ENCODE measurements around the gene PRSS2. TPM values are rescaled to one million over a fixed set of nuclear protein-coding genes. Genes with fewer than 3 reads are reported as not detected.

PRSS2 gene
- total and polyA plus RNA-seq, 7 experiments from 2014 or later = not detected

GRCh38 chr7:142796501-142797390 lies 26.0 kb downstream of the PRSS2 start:
- intact Hi-C loops (cut with micrococcal nuclease) = loop anchor here (5.0 kb wide), 2 partner anchors 179 to 404 kb away; no protein-coding TSS in a partner anchor
- H3K4me3 ChIP-seq (ENCODE audit: low read length) = peak overlapping the region; percentile 83
- H3K4me3 Mint-ChIP-seq = peak overlapping the region; percentile 95 to 100 (median 99)
- peak; percentile 2 for ATAC-seq
- H3K36me3 ChIP-seq (ENCODE audit: control insufficient read depth in 2 of 3, insufficient read depth in 3 of 3, low read length in 3 of 3) = peaks cover 4 to 40% (median 9%) of the 10 kb centered on the region in 3 experiments
- peak in 3 of 9 donors; percentile 25 to 45 (median 40) for DNase-seq
- no peaks in the 10 kb centered on the region for H3K9me3 ChIP-seq (ENCODE audit: control insufficient read depth in 2 of 3, low read length in 3 of 3)
- H3K27ac ChIP-seq (ENCODE audit: low read depth, low read length) = peak overlapping the region; percentile 98
- peaks cover 0 to 13% (median 0%) of the 10 kb centered on the region in 11 donors for H3K9me3 Mint-ChIP-seq
- H3K4me1 Mint-ChIP-seq = peaks cover 29 to 70% (median 66%) of the 10 kb centered on the region in 7 donors
- H3K27me3 Mint-ChIP-seq = peaks cover 0 to 2% (median 0%) of the 10 kb centered on the region in 5 donors
- H3K27ac Mint-ChIP-seq = peak overlapping the region; percentile 99 to 100 (median 100)
- peaks cover 42 to 44% of the 10 kb centered on the region in 2 donors for H3K4me1 ChIP-seq (ENCODE audit: control insufficient read depth in 2 of 2, insufficient read depth in 2 of 2, low read length in 2 of 2)
- H3K27me3 ChIP-seq (ENCODE audit: control insufficient read depth in 2 of 2, insufficient read depth in 2 of 2, low read length in 2 of 2) = no peaks in the 10 kb centered on the region
- POLR2A ChIA-PET = interaction anchor here (0.7 to 33.1 kb wide), 38 partner anchors 0 to 587 kb away, joined by 3 to 5102 read pairs (median 17); partner anchors contain the start of genes EPHB6 and GSTK1
- peaks cover 17 to 73% (median 63%) of the 10 kb centered on the region in 5 donors for H3K36me3 Mint-ChIP-seq
- CTCF ChIA-PET = interaction anchor here (0.5 to 13.3 kb wide), 8 partner anchors 9 to 493 kb away, joined by 3 to 314 read pairs (median 4); partner anchors contain the start of gene EPHB6

- Histone ChIP-seq H3K27me3 (ENCODE audit: control insufficient read depth in 2 of 2, insufficient read depth in 2 of 2, low read length in 2 of 2) (no peaks in the 10 kb centered on the region), H3K4me1 (ENCODE audit: control insufficient read depth in 2 of 2, insufficient read depth in 2 of 2, low read length in 2 of 2) (peaks cover 47 to 48% of the 10 kb centered on the region in 2 donors), H3K27ac (ENCODE audit: low read depth, low read length) (peak overlapping the region; percentile 98), H3K9me3 (ENCODE audit: control insufficient read depth in 2 of 3, low read length in 3 of 3) (no peaks in the 10 kb centered on the region), H3K36me3 (ENCODE audit: control insufficient read depth in 2 of 3, insufficient read depth in 3 of 3, low read length in 3 of 3) (peaks cover 14 to 50% (median 18%) of the 10 kb centered on the region in 3 experiments), H3K4me3 (ENCODE audit: low read length) (peak overlapping the region; percentile 83)
- Mint-ChIP-seq H3K27ac (peak overlapping the region; percentile 99 to 100 (median 100)), H3K4me3 (peak overlapping the region; percentile 95 to 100 (median 99)), H3K36me3 (peaks cover 26 to 77% (median 67%) of the 10 kb centered on the region in 5 donors), H3K27me3 (peaks cover 0 to 2% (median 0%) of the 10 kb centered on the region in 5 donors), H3K4me1 (peaks cover 33 to 73% (median 70%) of the 10 kb centered on the region in 7 donors), H3K9me3 (peaks cover 0 to 14% (median 0%) of the 10 kb centered on the region in 11 donors)
- DNase-seq = peak in 3 of 9 donors; percentile 42 to 56 (median 44)
- intact Hi-C loops (cut with micrococcal nuclease) = loop anchor here (1.0 to 5.0 kb wide), 5 partner anchors 11 to 477 kb away; no protein-coding TSS in a partner anchor
- peak; percentile 19 for ATAC-seq
- POLR2A ChIA-PET = interaction anchor here (0.5 to 33.1 kb wide), 63 partner anchors 0 to 609 kb away, joined by 3 to 5102 read pairs (median 6); partner anchors contain the start of genes EPHB6 and GSTK1
- CTCF ChIA-PET = interaction anchor here (0.7 to 13.3 kb wide), 7 partner anchors 10 to 494 kb away, joined by 3 to 314 read pairs (median 5); no protein-coding TSS in a partner anchor
Measured at GRCh38 chr7:142797391-142798377, 26.9 kb downstream of the PRSS2 start.

GRCh38 chr7:142798451-142799436 lies 28.0 kb downstream of the PRSS2 start:
- H3K27ac Mint-ChIP-seq = peak overlapping the region; percentile 99 to 100 (median 100)

GRCh38 chr7:142799437-142799835 lies 28.7 kb downstream of the PRSS2 start:
- POLR2A ChIA-PET = interaction anchor here (0.5 to 33.1 kb wide), 48 partner anchors 2 to 607 kb away, joined by 3 to 5102 read pairs (median 10); partner anchors contain the start of genes EPHB6 and GSTK1
- CTCF ChIA-PET = interaction anchor here (0.6 to 13.3 kb wide), 7 partner anchors 10 to 646 kb away, joined by 3 to 314 read pairs (median 4); no protein-coding TSS in a partner anchor
- DNase-seq (peak in 2 of 9 donors; percentile 19 to 26), ATAC-seq (no peak)
- H3K27ac Mint-ChIP-seq = peak overlapping the region; percentile 99 to 100 (median 100)
- H3K4me1 ChIP-seq (ENCODE audit: control insufficient read depth in 2 of 2, insufficient read depth in 2 of 2, low read length in 2 of 2) = peaks cover 49 to 56% of the 10 kb centered on the region in 2 donors
- H3K4me1 Mint-ChIP-seq = peaks cover 39 to 73% (median 69%) of the 10 kb centered on the region in 7 donors
- peak overlapping the region; percentile 98 for H3K27ac ChIP-seq (ENCODE audit: low read depth, low read length)
- peaks cover 21 to 55% (median 29%) of the 10 kb centered on the region in 3 experiments for H3K36me3 ChIP-seq (ENCODE audit: control insufficient read depth in 2 of 3, insufficient read depth in 3 of 3, low read length in 3 of 3)
- H3K4me3 ChIP-seq (ENCODE audit: low read length) = peak overlapping the region; percentile 83
- peaks cover 0 to 2% (median 0%) of the 10 kb centered on the region in 5 donors for H3K27me3 Mint-ChIP-seq
- no peaks in the 10 kb centered on the region for H3K27me3 ChIP-seq (ENCODE audit: control insufficient read depth in 2 of 2, insufficient read depth in 2 of 2, low read length in 2 of 2)
- intact Hi-C loops (cut with micrococcal nuclease) = loop anchor here (5.0 kb wide), 2 partner anchors 182 to 407 kb away; no protein-coding TSS in a partner anchor
- H3K9me3 ChIP-seq (ENCODE audit: control insufficient read depth in 2 of 3, low read length in 3 of 3) = no peaks in the 10 kb centered on the region
- peaks cover 34 to 80% (median 65%) of the 10 kb centered on the region in 5 donors for H3K36me3 Mint-ChIP-seq
- peaks cover 0 to 16% (median 0%) of the 10 kb centered on the region in 11 donors for H3K9me3 Mint-ChIP-seq
- peak overlapping the region; percentile 95 to 100 (median 99) for H3K4me3 Mint-ChIP-seq

More at GRCh38 chr7:142798451-142799436, 28.0 kb downstream of the PRSS2 start:
- H3K4me1 Mint-ChIP-seq = peaks cover 35 to 73% (median 69%) of the 10 kb centered on the region in 7 donors
- Histone ChIP-seq H3K36me3 (ENCODE audit: control insufficient read depth in 2 of 3, insufficient read depth in 3 of 3, low read length in 3 of 3) (peaks cover 21 to 53% (median 27%) of the 10 kb centered on the region in 3 experiments), H3K9me3 (ENCODE audit: control insufficient read depth in 2 of 3, low read length in 3 of 3) (no peaks in the 10 kb centered on the region), H3K27me3 (ENCODE audit: control insufficient read depth in 2 of 2, insufficient read depth in 2 of 2, low read length in 2 of 2) (no peaks in the 10 kb centered on the region), H3K4me1 (ENCODE audit: control insufficient read depth in 2 of 2, insufficient read depth in 2 of 2, low read length in 2 of 2) (peaks cover 49 to 50% of the 10 kb centered on the region in 2 donors), H3K27ac (ENCODE audit: low read depth, low read length) (peak overlapping the region; percentile 98), H3K4me3 (ENCODE audit: low read length) (peak overlapping the region; percentile 83)
- ChIA-PET POLR2A (interaction anchor here (0.5 to 33.1 kb wide), 64 partner anchors 2 to 608 kb away, joined by 3 to 5102 read pairs (median 6); partner anchors contain the start of genes EPHB6 and GSTK1), CTCF (interaction anchor here (0.9 to 13.3 kb wide), 8 partner anchors 11 to 263 kb away, joined by 3 to 314 read pairs (median 4); no protein-coding TSS in a partner anchor)
- intact Hi-C loops (cut with micrococcal nuclease) = loop anchor here (1.0 to 5.0 kb wide), 5 partner anchors 10 to 478 kb away; no protein-coding TSS in a partner anchor
- H3K9me3 Mint-ChIP-seq = peaks cover 0 to 18% (median 0%) of the 10 kb centered on the region in 11 donors
- H3K27me3 Mint-ChIP-seq = peaks cover 0 to 2% (median 0%) of the 10 kb centered on the region in 5 donors
- peak overlapping the region; percentile 95 to 100 (median 99) for H3K4me3 Mint-ChIP-seq
- ATAC-seq = peak; percentile 34
- H3K36me3 Mint-ChIP-seq = peaks cover 34 to 79% (median 70%) of the 10 kb centered on the region in 5 donors
- DNase-seq = peak in 4 of 9 donors; percentile 48 to 54 (median 53)
